Measurements from ENCODE around the gene ENHO. TPM values are rescaled to one million over a fixed set of nuclear protein-coding genes. Genes with fewer than 3 reads are reported as not detected.

ENHO gene
- total RNA-seq, 1 donor from 2014 or later = not detected

DNA sequence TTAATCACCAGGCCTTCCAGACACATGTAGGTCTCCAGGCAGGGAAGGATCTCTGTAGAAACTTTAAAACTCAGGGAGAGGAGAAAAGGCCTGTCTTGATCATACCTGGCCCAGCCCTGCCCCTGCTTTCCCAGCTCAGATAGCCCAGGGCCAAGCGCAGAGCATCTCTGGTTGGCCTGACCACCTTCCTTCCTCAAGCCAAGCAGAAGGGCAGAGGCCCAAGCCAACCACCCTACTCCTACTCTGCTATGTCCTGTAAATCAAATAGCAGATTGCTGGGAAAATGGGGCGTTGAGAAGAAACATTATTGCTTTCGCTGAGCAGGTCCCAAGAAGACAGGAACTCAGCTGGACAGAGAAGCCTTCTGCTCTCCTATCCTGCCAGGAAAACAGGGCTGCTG lies 14.3 kb downstream of the ENHO start:
- Histone ChIP-seq H3K4me1 (peaks cover 2% of the 10 kb centered on the region), H3K36me3 (no peaks in the 10 kb centered on the region), H3K9me3 (no peaks in the 10 kb centered on the region), H3K4me3 (no peak overlapping the region), H3K27me3 (no peaks in the 10 kb centered on the region), H3K27ac (no peak overlapping the region)
- intact Hi-C loops (cut with DNase I) = no loop called here
- TF ChIP-seq POLR2AphosphoS5 (IDR thresholded peaks at IDR 0.05; ENCODE audit: insufficient read depth in 1 of 2, low read depth in 1 of 2) (no peak), POLR2A (IDR thresholded peaks at IDR 0.05) (no peak)
- TF ChIP-seq, protein P1, sequence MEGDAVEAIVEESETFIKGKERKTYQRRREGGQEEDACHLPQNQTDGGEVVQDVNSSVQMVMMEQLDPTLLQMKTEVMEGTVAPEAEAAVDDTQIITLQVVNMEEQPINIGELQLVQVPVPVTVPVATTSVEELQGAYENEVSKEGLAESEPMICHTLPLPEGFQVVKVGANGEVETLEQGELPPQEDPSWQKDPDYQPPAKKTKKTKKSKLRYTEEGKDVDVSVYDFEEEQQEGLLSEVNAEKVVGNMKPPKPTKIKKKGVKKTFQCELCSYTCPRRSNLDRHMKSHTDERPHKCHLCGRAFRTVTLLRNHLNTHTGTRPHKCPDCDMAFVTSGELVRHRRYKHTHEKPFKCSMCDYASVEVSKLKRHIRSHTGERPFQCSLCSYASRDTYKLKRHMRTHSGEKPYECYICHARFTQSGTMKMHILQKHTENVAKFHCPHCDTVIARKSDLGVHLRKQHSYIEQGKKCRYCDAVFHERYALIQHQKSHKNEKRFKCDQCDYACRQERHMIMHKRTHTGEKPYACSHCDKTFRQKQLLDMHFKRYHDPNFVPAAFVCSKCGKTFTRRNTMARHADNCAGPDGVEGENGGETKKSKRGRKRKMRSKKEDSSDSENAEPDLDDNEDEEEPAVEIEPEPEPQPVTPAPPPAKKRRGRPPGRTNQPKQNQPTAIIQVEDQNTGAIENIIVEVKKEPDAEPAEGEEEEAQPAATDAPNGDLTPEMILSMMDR (IDR thresholded peaks at IDR 0.05) = no peak
- no peak for DNase-seq (ENCODE audit: extremely low spot score in 2 of 2)

- Histone ChIP-seq H3K4me1 (peaks cover 7% of the 10 kb centered on the region), H3K27ac (no peak overlapping the region), H3K9me3 (no peaks in the 10 kb centered on the region), H3K27me3 (no peaks in the 10 kb centered on the region), H3K4me3 (no peak overlapping the region), H3K36me3 (no peaks in the 10 kb centered on the region)
- DNase-seq (ENCODE audit: extremely low spot score in 2 of 2) = no peak
- intact Hi-C loops (cut with DNase I) = no loop called here
- no peak for TF ChIP-seq POLR2AphosphoS5 (IDR thresholded peaks at IDR 0.05; ENCODE audit: insufficient read depth in 1 of 2, low read depth in 1 of 2)
Observed at GRCh38 chr9:34507966-34508365, 14.8 kb downstream of the ENHO start.

- no peak overlapping the region for H3K4me3 ChIP-seq
- no peak for DNase-seq (ENCODE audit: extremely low spot score in 2 of 2)
- no peak overlapping the region for H3K27ac ChIP-seq
- H3K27me3 ChIP-seq = no peaks in the 10 kb centered on the region
- no peaks in the 10 kb centered on the region for H3K36me3 ChIP-seq
- no peak for TF ChIP-seq POLR2A (IDR thresholded peaks at IDR 0.05)
- TF ChIP-seq, protein P1 (IDR thresholded peaks at IDR 0.05) = no peak
- no peak for TF ChIP-seq POLR2AphosphoS5 (IDR thresholded peaks at IDR 0.05; ENCODE audit: insufficient read depth in 1 of 2, low read depth in 1 of 2)
- peaks cover 12% of the 10 kb centered on the region for H3K4me1 ChIP-seq
- intact Hi-C loops (cut with DNase I) = no loop called here
- no peaks in the 10 kb centered on the region for H3K9me3 ChIP-seq
Observed at GRCh38 chr9:34507556-34507955, 15.2 kb downstream of the ENHO start.

GRCh38 chr9:34506623-34507022 lies 16.2 kb downstream of the ENHO start:
- Histone ChIP-seq H3K36me3 (no peaks in the 10 kb centered on the region), H3K4me3 (no peak overlapping the region), H3K9me3 (no peaks in the 10 kb centered on the region), H3K4me1 (peaks cover 21% of the 10 kb centered on the region), H3K27ac (no peak overlapping the region), H3K27me3 (no peaks in the 10 kb centered on the region)
- TF ChIP-seq, protein P1 (IDR thresholded peaks at IDR 0.05) = no peak
- TF ChIP-seq POLR2AphosphoS5 (IDR thresholded peaks at IDR 0.05; ENCODE audit: insufficient read depth in 1 of 2, low read depth in 1 of 2) = no peak
- no peak for TF ChIP-seq POLR2A (IDR thresholded peaks at IDR 0.05)
- intact Hi-C loops (cut with DNase I) = no loop called here
- no peak for DNase-seq (ENCODE audit: extremely low spot score in 2 of 2)

- no peaks in the 10 kb centered on the region for H3K27me3 ChIP-seq
- peaks cover 25% of the 10 kb centered on the region for H3K4me1 ChIP-seq
- no peaks in the 10 kb centered on the region for H3K36me3 ChIP-seq
- TF ChIP-seq, protein P1 (IDR thresholded peaks at IDR 0.05) = no peak
- TF ChIP-seq POLR2A (IDR thresholded peaks at IDR 0.05) (no peak), POLR2AphosphoS5 (IDR thresholded peaks at IDR 0.05; ENCODE audit: insufficient read depth in 1 of 2, low read depth in 1 of 2) (no peak)
- H3K9me3 ChIP-seq = no peaks in the 10 kb centered on the region
- H3K27ac ChIP-seq = no peak overlapping the region
- H3K4me3 ChIP-seq = no peak overlapping the region
- intact Hi-C loops (cut with DNase I) = no loop called here
- no peak for DNase-seq (ENCODE audit: extremely low spot score in 2 of 2)
Observed at GRCh38 chr9:34505370-34506120, 17.2 kb downstream of the ENHO start.

All from vagina (tissue), 2 donors.